Loucy (cell line): ENCODE results near the gene CDV3.

Experiments used
- H2AFZ ChIP-seq: fragments of 200-600 bp; sonication (generic); 2 replicates; pipeline ENCODE4 v1.6.0; 2016; ENCODE audit warnings: antibody characterized with exemption, mild to moderate bottlenecking, low read length, moderate library complexity
- H3F3A ChIP-seq: fragments of 200-600 bp; 2 replicates; pipeline ENCODE4 v1.6.0; 2016; ENCODE audit warnings: antibody characterized with exemption, low read depth, mild to moderate bottlenecking
- H3K27me3 ChIP-seq: fragments of 200-600 bp; sonication (generic); 2 replicates; pipeline ENCODE4 v1.6.1; 2014; ENCODE audit warnings: low read length, mild to moderate bottlenecking; ENCODE audit not compliant: insufficient read depth, poor library complexity, severe bottlenecking
- H3K36me3 ChIP-seq: fragments of 200-600 bp; sonication (generic); 2 replicates; pipeline ENCODE4 v1.6.1; 2016; ENCODE audit warnings: low read length; ENCODE audit not compliant: insufficient read depth
- H3K4me1 ChIP-seq: fragments of 200-600 bp; sonication (generic); 2 replicates; pipeline ENCODE4 v1.5.1; 2014; ENCODE audit warnings: low read length, mild to moderate bottlenecking; ENCODE audit not compliant: insufficient read depth, poor library complexity, severe bottlenecking
- H3K4me2 ChIP-seq: fragments of 200-600 bp; sonication (generic); 2 replicates; pipeline ENCODE4 v1.6.0; 2014; ENCODE audit warnings: antibody characterized with exemption, low read length, low read depth, mild to moderate bottlenecking; ENCODE audit not compliant: poor library complexity, severe bottlenecking
- H3K4me3 ChIP-seq: fragments of 200-600 bp; sonication (generic); 2 replicates; pipeline ENCODE4 v1.5.1; 2014; ENCODE audit warnings: low read length, mild to moderate bottlenecking, mixed read lengths; ENCODE audit not compliant: poor library complexity, severe bottlenecking
- H3K79me2 ChIP-seq: fragments of 200-600 bp; sonication (generic); 2 replicates; pipeline ENCODE4 v1.6.1; 2014; ENCODE audit warnings: low read length; ENCODE audit not compliant: insufficient read depth
- H3K9ac ChIP-seq: fragments of 200-600 bp; sonication (generic); 2 replicates; pipeline ENCODE4 v1.6.0; 2014; ENCODE audit warnings: mild to moderate bottlenecking, low read depth, low read length, moderate library complexity; ENCODE audit not compliant: poor library complexity, severe bottlenecking
- H3K9me2 ChIP-seq: fragments of 200-600 bp; sonication (generic); replicated peaks from 2 replicates; pipeline ENCODE4 v1.6.1; 2016; ENCODE audit warnings: low read depth, low read length, mixed read lengths
- H3K9me3 ChIP-seq: fragments of 200-600 bp; sonication (generic); 2 replicates; pipeline ENCODE4 v1.6.1; 2014; ENCODE audit warnings: mild to moderate bottlenecking, antibody characterized with exemption, low read length, low read depth; ENCODE audit not compliant: insufficient read depth
- H4K20me1 ChIP-seq: fragments of 200-600 bp; sonication (generic); 2 replicates; pipeline ENCODE4 v1.6.0; 2014; ENCODE audit warnings: antibody characterized with exemption, low read length, mild to moderate bottlenecking; ENCODE audit not compliant: insufficient read depth, poor library complexity, severe bottlenecking
- CTCF ChIP-seq: fragments of 200-600 bp; sonication (generic); conservative IDR thresholded peaks from 2 replicates; pipeline ENCODE4 v1.5.1; 2014; ENCODE audit warnings: mild to moderate bottlenecking, antibody characterized with exemption, low read length
- EZH2phosphoT487 ChIP-seq: fragments of 200-600 bp; IDR thresholded peaks from 2 replicates; pipeline ENCODE4 v1.6.1; 2018; ENCODE audit warnings: antibody characterized with exemption, mild to moderate bottlenecking, moderate library complexity, borderline replicate concordance

The CDV3 gene

GRCh38 chr3:133598405-133598804 lies 24.9 kb downstream of the CDV3 start:
- TF ChIP-seq CTCF (no peak), EZH2phosphoT487 (no peak)
- Histone ChIP-seq H3K4me2 (no peak overlapping the region), H4K20me1 (no peaks in the 10 kb centered on the region), H3K4me1 (no peaks in the 10 kb centered on the region), H3F3A (no peaks in the 10 kb centered on the region), H3K79me2 (no peaks in the 10 kb centered on the region), H3K36me3 (peaks cover 32% of the 10 kb centered on the region; the same call in 1 of the 2 replicates), H2AFZ (no peak overlapping the region), H3K9me2 (no peaks in the 10 kb centered on the region), H3K9me3 (no peaks in the 10 kb centered on the region), H3K9ac (no peak overlapping the region), H3K27me3 (no peaks in the 10 kb centered on the region), H3K4me3 (no peak overlapping the region)

GRCh38 chr3:133599280-133599679 lies 25.8 kb downstream of the CDV3 start:
- Histone ChIP-seq H3K27me3 (no peaks in the 10 kb centered on the region), H3F3A (no peaks in the 10 kb centered on the region), H3K4me1 (no peaks in the 10 kb centered on the region), H3K4me3 (no peak overlapping the region), H4K20me1 (no peaks in the 10 kb centered on the region), H2AFZ (no peak overlapping the region), H3K9me3 (no peaks in the 10 kb centered on the region), H3K79me2 (no peaks in the 10 kb centered on the region), H3K9ac (no peak overlapping the region), H3K36me3 (peaks cover 35% of the 10 kb centered on the region; the same call in 1 of the 2 replicates), H3K9me2 (no peaks in the 10 kb centered on the region), H3K4me2 (no peak overlapping the region)
- TF ChIP-seq EZH2phosphoT487 (no peak), CTCF (no peak)

- Histone ChIP-seq H3K27me3 (no peaks in the 10 kb centered on the region), H3K9me3 (no peaks in the 10 kb centered on the region), H3F3A (no peaks in the 10 kb centered on the region), H3K4me3 (no peak overlapping the region), H3K9me2 (no peaks in the 10 kb centered on the region), H3K36me3 (peaks cover 40% of the 10 kb centered on the region; the same call in 1 of the 2 replicates), H3K9ac (no peak overlapping the region), H4K20me1 (no peaks in the 10 kb centered on the region), H3K4me2 (no peak overlapping the region), H3K79me2 (no peaks in the 10 kb centered on the region), H2AFZ (no peak overlapping the region), H3K4me1 (no peaks in the 10 kb centered on the region)
- TF ChIP-seq CTCF (no peak), EZH2phosphoT487 (no peak)
Measured at GRCh38 chr3:133600572-133601081, 27.1 kb downstream of the CDV3 start.
